IMR-90 (cell line): ENCODE data around the gene TTC28. TPM values are rescaled to one million over a fixed set of nuclear protein-coding genes. Genes with fewer than 3 reads are reported as not detected.

Experiments
- ATAC-seq: fragments of 200-7000 bp; cut with Tn5 transposase; 2 replicates; pipeline ENCODE4 v1.9.1; 2020; ENCODE audit warnings: low read depth, mild to moderate bottlenecking, moderate library complexity
- BruUV-seq: library from RNA; stranded (reverse); fragments of 400-500 nt; replicated peaks from 2 replicates; lab custom pipeline; 2021; lab: Mats Ljungman, UMichigan
- CTCF ChIA-PET: fragments of 300-600 bp; formaldehyde crosslinking; extraction: SDS; loops from one replicate; lab custom pipeline; 2021; ENCODE audit warnings: antibody characterized with exemption; lab: Yijun Ruan, JAX
- POLR2A ChIA-PET: fragments of 300-600 bp; sonication (Branson Sonifier 250); formaldehyde crosslinking; loops from one replicate; lab custom pipeline; 2022; ENCODE audit warnings: antibody characterized with exemption; ENCODE audit not compliant: unreplicated experiment; lab: Charles Lee
- DNase-seq: peaks from one replicate; pipeline ENCODE4 v3.0.0; 2013
- H2AFZ ChIP-seq: replicated peaks from 2 replicates; pipeline ENCODE3; 2013; ENCODE audit warnings: low read length, mild to moderate bottlenecking; ENCODE audit not compliant: poor library complexity
- H2AK5ac ChIP-seq: 2 replicates; pipeline ENCODE4 v1.6.1; 2013; ENCODE audit warnings: low read depth, low read length, inconsistent platforms
- H2AK9ac ChIP-seq: replicated peaks from 2 replicates; pipeline ENCODE3; 2013; ENCODE audit warnings: mild to moderate bottlenecking, low read depth, low read length, moderate library complexity; ENCODE audit not compliant: poor library complexity
- H2BK120ac ChIP-seq: 2 replicates; pipeline ENCODE4 v1.6.1; 2013; ENCODE audit warnings: low read depth, low read length, inconsistent platforms
- H2BK15ac ChIP-seq: 3 replicates; pipeline ENCODE4 v1.6.1; 2013; ENCODE audit warnings: low read depth, low read length, inconsistent platforms
- H2BK20ac ChIP-seq: 2 replicates; pipeline ENCODE4 v1.6.1; 2013; ENCODE audit warnings: low read depth, mild to moderate bottlenecking, inconsistent platforms, low read length, moderate library complexity
- H2BK5ac ChIP-seq: 2 replicates; pipeline ENCODE4 v1.6.1; 2013; ENCODE audit warnings: mild to moderate bottlenecking, low read depth, low read length, inconsistent platforms; ENCODE audit not compliant: poor library complexity, severe bottlenecking
- H3K14ac ChIP-seq: replicated peaks from 2 replicates; pipeline ENCODE4 v1.6.1; 2013; ENCODE audit warnings: low read depth, low read length, inconsistent platforms
- H3K18ac ChIP-seq: 2 replicates; pipeline ENCODE4 v1.6.1; 2013; ENCODE audit warnings: low read depth, low read length, control low read depth
- H3K23ac ChIP-seq: 2 replicates; pipeline ENCODE4 v1.6.1; 2013; ENCODE audit warnings: low read depth, low read length, inconsistent platforms
- H3K27ac ChIP-seq: 2 replicates; pipeline ENCODE4 v1.5.1; 2013; ENCODE audit warnings: mild to moderate bottlenecking, control low read depth, low read length; ENCODE audit not compliant: insufficient read depth
- H3K27me3 ChIP-seq: 2 replicates; pipeline ENCODE4 v1.6.1; 2013; ENCODE audit warnings: low read length; ENCODE audit not compliant: control insufficient read depth, insufficient read depth
- H3K36me3 ChIP-seq: 2 replicates; pipeline ENCODE4 v1.6.1; 2013; ENCODE audit warnings: low read length, mixed read lengths; ENCODE audit not compliant: control insufficient read depth, insufficient read depth
- H3K4ac ChIP-seq: 2 replicates; pipeline ENCODE4 v1.6.1; 2013; ENCODE audit warnings: low read depth, low read length, inconsistent platforms
- H3K4me1 ChIP-seq: 2 replicates; pipeline ENCODE4 v1.6.1; 2013; ENCODE audit warnings: low read length, mixed read lengths; ENCODE audit not compliant: control insufficient read depth, insufficient read depth
- H3K4me2 ChIP-seq: 2 replicates; pipeline ENCODE4 v1.6.1; 2013; ENCODE audit warnings: low read depth, mild to moderate bottlenecking, control low read depth, low read length, moderate library complexity
- H3K4me3 ChIP-seq: 2 replicates; pipeline ENCODE4 v1.5.1; 2013; ENCODE audit warnings: low read depth, mild to moderate bottlenecking, control low read depth, low read length, moderate library complexity; ENCODE audit not compliant: insufficient read depth
- H3K56ac ChIP-seq: 2 replicates; pipeline ENCODE4 v1.6.1; 2013; ENCODE audit warnings: low read length, inconsistent platforms; ENCODE audit not compliant: insufficient read depth; ENCODE audit errors: extremely low read depth
- H3K79me1 ChIP-seq, 2 experiments: 2 replicates each; pipeline ENCODE4 v1.6.1; 2013; ENCODE audit warnings: low read length in 2 of 2, inconsistent platforms in 1 of 2, low read depth in 1 of 2
- H3K9ac ChIP-seq: 2 replicates; pipeline ENCODE4 v1.6.1; 2013; ENCODE audit warnings: low read depth, low read length, control low read depth
- H3K9me1 ChIP-seq: 2 replicates; pipeline ENCODE4 v1.6.1; 2013; ENCODE audit warnings: low read length, inconsistent platforms; ENCODE audit not compliant: insufficient read depth
- H3K9me3 ChIP-seq: 2 replicates; pipeline ENCODE4 v1.6.1; 2013; ENCODE audit warnings: low read length; ENCODE audit not compliant: control insufficient read depth, insufficient read depth
- H4K20me1 ChIP-seq: 2 replicates; pipeline ENCODE4 v1.6.1; 2013; ENCODE audit warnings: low read length, inconsistent platforms; ENCODE audit not compliant: insufficient read depth
- H4K5ac ChIP-seq: 2 replicates; pipeline ENCODE4 v1.6.1; 2013; ENCODE audit warnings: mild to moderate bottlenecking, low read depth, low read length, control low read depth
- H4K8ac ChIP-seq, 2 experiments: 2 replicates each; pipeline ENCODE4 v1.6.1; 2013; ENCODE audit warnings: low read depth in 2 of 2, low read length in 2 of 2, control low read depth in 1 of 2, inconsistent platforms in 1 of 2
- H4K91ac ChIP-seq: 2 replicates; pipeline ENCODE4 v1.6.1; 2013; ENCODE audit warnings: low read depth, low read length, inconsistent platforms; ENCODE audit not compliant: insufficient read depth
- NFE2L2 ChIP-seq: fragments of 150-350 bp; IDR thresholded peaks from 2 replicates; pipeline ENCODE4 v1.6.1; 2016; ENCODE audit warnings: low read depth, mild to moderate bottlenecking, low read length
- WGBS, 2 experiments: methylation state at CpG; one replicate each; pipeline versions ENCODE4 v1.1.5 to v1.1.7; 2013; ENCODE audit warnings: missing lambda C conversion rate in 2 of 2; ENCODE audit not compliant: insufficient read length in 1 of 2; ENCODE audit errors: extremely low coverage in 2 of 2; 5-methylcytosine and 5-hydroxymethylcytosine counted together
- dilution Hi-C: fragments of 300-500 bp; cut with HindIII; formaldehyde crosslinking; loops from one replicate; pipeline ENCODE4 v1.14.3; 2018; ENCODE audit warnings: low sequenced_read_pairs; ENCODE audit not compliant: unreplicated experiment
- in situ Hi-C: fragments of 300-500 bp; cut with MboI; formaldehyde crosslinking; loops from 3 replicates; pipeline ENCODE4 v1.14.3; 2019; ENCODE audit warnings: low sequenced_read_pairs, inconsistent platforms, mixed read lengths
- intact Hi-C: fragments of 100-400 bp; cut with micrococcal nuclease; formaldehyde crosslinking; loops from 2 replicates; pipeline ENCODE4 v1.10.0; 2022
- polyA plus RNA-seq, 3 experiments: library from polyadenylated mRNA; depleted of rRNA; stranded (reverse); fragments of >200 nt; gene quantifications; 2 replicates each; pipeline ENCODE4 v1.2.3, GENCODE V29; 2012; ENCODE audit warnings: low replicate concordance in 1 of 3
- total RNA-seq: library from RNA; depleted of rRNA; stranded (reverse); fragments of >200 nt; gene quantifications from 2 replicates; pipeline ENCODE4 v1.2.3, GENCODE V29; 2012
- TF ChIP-seq, protein P1 (sequence below): fragments of 150-350 bp; IDR thresholded peaks from 2 replicates; pipeline ENCODE4 v1.6.1; 2017; ENCODE audit warnings: mild to moderate bottlenecking, antibody characterized with exemption, low read length, low read depth

Gene TTC28
- total and polyA plus RNA-seq, 2 of the 4 experiments (the other 2 are of a cell fraction) = 5.6 to 13.3 TPM

DNA sequence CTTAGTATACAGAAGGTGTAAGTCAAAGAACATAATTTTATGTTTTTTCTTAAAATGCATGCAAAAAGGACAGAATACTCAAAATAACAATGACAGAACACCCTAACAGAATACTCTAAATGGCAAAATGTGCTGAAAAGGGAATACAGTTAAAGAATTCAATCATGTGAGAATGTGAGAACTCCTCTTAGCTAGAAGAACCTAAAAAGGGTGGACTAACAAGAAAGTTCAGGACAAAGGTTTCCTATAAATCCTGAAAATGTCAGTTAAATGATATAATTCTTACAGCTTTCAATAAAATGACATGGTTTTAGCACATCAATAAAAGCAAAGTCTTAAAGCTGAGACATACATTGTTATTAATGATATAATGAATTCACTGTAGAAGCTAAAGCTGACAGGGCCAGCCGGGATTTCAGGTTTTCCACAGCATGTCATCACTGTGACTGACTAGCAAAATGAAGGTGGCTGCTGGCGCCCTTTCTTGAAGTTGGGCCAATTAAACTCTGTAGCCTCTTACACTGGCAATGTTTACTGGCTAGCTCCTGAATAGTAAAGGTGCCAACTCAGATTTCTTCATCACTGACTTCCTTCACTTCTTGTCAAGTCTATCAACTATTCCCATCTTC is 244.4 kb downstream of the TTC28 start:
- no peak overlapping the region for H3K4ac ChIP-seq
- no peak overlapping the region for H3K23ac ChIP-seq
- ChIA-PET CTCF (no interaction called here), POLR2A (no interaction called here)
- H2AK9ac ChIP-seq = no peak overlapping the region
- dilution Hi-C loops (no loop called here), intact Hi-C loops (no loop called here), in situ Hi-C loops (loop anchor here (25.0 kb wide), 1 partner anchor 373 kb away; no protein-coding TSS in a partner anchor)
- TF ChIP-seq, protein P1, sequence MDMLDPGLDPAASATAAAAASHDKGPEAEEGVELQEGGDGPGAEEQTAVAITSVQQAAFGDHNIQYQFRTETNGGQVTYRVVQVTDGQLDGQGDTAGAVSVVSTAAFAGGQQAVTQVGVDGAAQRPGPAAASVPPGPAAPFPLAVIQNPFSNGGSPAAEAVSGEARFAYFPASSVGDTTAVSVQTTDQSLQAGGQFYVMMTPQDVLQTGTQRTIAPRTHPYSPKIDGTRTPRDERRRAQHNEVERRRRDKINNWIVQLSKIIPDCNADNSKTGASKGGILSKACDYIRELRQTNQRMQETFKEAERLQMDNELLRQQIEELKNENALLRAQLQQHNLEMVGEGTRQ = no peak
- TF ChIP-seq NFE2L2 = no peak
- no peak overlapping the region for H2AFZ ChIP-seq
- no peak overlapping the region for H2BK5ac ChIP-seq
- no peak overlapping the region for H2BK20ac ChIP-seq
- H3K9me1 ChIP-seq = no peaks in the 10 kb centered on the region
- H3K27ac ChIP-seq = no peak overlapping the region
- H4K5ac ChIP-seq = no peak overlapping the region
- H3K27me3 ChIP-seq = no peaks in the 10 kb centered on the region
- no peak overlapping the region for H3K56ac ChIP-seq
- WGBS, 2 experiments = no CpG with 5 or more reads among the region's 2 CpGs
- no peak overlapping the region for H3K9ac ChIP-seq
- H2AK5ac ChIP-seq = no peak overlapping the region
- H3K36me3 ChIP-seq = no peaks in the 10 kb centered on the region
- H3K4me3 ChIP-seq = no peak overlapping the region
- H3K18ac ChIP-seq = no peak overlapping the region
- H2BK15ac ChIP-seq = no peak overlapping the region
- H3K4me2 ChIP-seq = no peak overlapping the region
- H2BK120ac ChIP-seq = no peak overlapping the region
- peaks cover 10% of the 10 kb centered on the region in 2 experiments; a peak in 3 of 4 replicates for H3K79me1 ChIP-seq
- no peak overlapping the region for H4K91ac ChIP-seq
- H3K4me1 ChIP-seq = peaks cover 8% of the 10 kb centered on the region; the same call in 1 of the 2 replicates
- H4K20me1 ChIP-seq = no peaks in the 10 kb centered on the region; the same call in 1 of the 2 replicates
- H3K9me3 ChIP-seq = no peaks in the 10 kb centered on the region
- DNase-seq (no peak), ATAC-seq (no peak)
- no peak overlapping the region for H3K14ac ChIP-seq
- no TSS peak for BruUV-seq
- no peak overlapping the region for H4K8ac ChIP-seq
